ENCODE data around the gene LRRN2.

Gene LRRN2

DNA sequence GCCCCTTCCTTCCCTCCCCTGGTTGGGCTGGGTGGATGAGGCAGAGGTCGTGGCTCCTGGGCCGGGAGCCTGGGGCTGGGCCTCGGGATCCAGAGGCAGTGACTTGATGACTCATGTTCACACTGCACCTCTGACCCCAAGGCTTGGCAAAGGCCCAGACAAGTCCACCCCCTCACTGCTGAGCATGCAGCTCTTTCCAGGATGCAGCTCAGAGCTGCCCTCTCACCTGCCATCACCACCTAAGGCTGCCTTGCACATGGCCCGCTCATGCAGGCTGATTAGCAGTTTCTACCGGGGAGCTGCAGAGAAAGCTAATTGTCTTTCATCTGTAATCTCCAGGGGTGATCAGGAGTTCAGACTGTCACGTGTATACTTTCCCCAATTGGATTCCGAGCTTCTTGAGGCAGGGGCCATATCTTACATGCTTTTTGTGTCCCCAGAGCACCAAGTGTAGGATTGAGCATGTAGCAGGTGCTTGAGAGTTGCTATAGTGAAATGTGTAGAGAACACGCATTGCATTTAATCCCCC, 62.1 kb downstream of the LRRN2 start:
- no peaks in the 10 kb centered on the region for H3K9me3 ChIP-seq (ENCODE audit: severe bottlenecking)
- H3K27ac ChIP-seq, result peak overlapping the region; percentile 61
- no peaks in the 10 kb centered on the region for H3K27me3 ChIP-seq (ENCODE audit: insufficient read depth, low read depth, severe bottlenecking)
- DNase-seq, result peak; percentile 91
- TF ChIP-seq, protein P1, sequence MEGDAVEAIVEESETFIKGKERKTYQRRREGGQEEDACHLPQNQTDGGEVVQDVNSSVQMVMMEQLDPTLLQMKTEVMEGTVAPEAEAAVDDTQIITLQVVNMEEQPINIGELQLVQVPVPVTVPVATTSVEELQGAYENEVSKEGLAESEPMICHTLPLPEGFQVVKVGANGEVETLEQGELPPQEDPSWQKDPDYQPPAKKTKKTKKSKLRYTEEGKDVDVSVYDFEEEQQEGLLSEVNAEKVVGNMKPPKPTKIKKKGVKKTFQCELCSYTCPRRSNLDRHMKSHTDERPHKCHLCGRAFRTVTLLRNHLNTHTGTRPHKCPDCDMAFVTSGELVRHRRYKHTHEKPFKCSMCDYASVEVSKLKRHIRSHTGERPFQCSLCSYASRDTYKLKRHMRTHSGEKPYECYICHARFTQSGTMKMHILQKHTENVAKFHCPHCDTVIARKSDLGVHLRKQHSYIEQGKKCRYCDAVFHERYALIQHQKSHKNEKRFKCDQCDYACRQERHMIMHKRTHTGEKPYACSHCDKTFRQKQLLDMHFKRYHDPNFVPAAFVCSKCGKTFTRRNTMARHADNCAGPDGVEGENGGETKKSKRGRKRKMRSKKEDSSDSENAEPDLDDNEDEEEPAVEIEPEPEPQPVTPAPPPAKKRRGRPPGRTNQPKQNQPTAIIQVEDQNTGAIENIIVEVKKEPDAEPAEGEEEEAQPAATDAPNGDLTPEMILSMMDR (IDR thresholded peaks at IDR 0.05; ENCODE audit: low read depth, low read length), result no peak
- peaks cover 11% of the 10 kb centered on the region; the same call in 1 of the 2 replicates for H3K36me3 ChIP-seq
- no peak overlapping the region for H3K4me3 ChIP-seq (ENCODE audit: low read depth, low read length)

DNA sequence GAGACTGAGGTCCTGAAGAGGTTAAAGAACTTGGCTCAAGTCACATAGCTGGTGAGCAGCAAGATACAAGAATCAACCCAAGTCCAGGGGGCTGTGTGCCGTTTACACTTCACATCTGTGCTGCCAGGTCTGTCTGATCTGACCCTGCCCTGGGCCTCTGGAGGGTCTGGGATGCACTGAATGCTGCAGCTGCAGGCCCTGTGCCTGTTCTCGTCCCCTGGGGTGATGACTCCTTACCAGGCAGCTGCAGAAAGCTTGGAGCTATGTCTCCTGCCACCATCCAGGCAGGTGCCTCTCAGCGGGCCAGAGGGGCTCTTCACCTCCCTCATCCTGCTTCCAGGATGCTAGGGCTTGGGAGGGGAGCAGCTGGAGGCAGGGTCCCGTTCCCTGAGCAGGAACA, 63.5 kb downstream of the LRRN2 start:
- H3K27me3 ChIP-seq (ENCODE audit: insufficient read depth, low read depth, severe bottlenecking), result no peaks in the 10 kb centered on the region
- H3K36me3 ChIP-seq, result peaks cover 19% of the 10 kb centered on the region
- no peaks in the 10 kb centered on the region for H3K9me3 ChIP-seq (ENCODE audit: severe bottlenecking)
- TF ChIP-seq, protein P1 (IDR thresholded peaks at IDR 0.05; ENCODE audit: low read depth, low read length), result no peak
- DNase-seq, result no peak
- H3K4me3 ChIP-seq (ENCODE audit: low read depth, low read length), result no peak overlapping the region
- no peak overlapping the region for H3K27ac ChIP-seq

DNA sequence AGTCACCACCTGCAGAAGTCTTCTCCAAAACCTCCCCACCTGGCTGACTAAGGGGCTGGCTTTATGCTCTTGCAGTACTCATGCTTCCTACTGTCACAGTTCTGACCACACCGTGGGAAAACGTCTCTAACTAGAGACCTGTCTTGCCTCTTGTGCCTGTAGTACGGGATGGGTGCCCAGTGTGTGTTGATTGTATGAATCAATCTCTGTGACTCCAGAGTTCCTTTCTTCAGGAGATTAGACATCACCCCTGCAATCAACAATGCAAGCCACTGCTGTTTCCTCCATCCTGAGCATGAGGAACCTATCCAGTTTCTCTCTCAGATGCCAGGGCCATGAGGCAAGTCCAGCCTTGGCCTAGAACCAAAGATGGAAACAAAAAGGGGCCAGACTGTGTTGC, 64.1 kb downstream of the LRRN2 start:
- TF ChIP-seq, protein P1 (IDR thresholded peaks at IDR 0.05; ENCODE audit: low read depth, low read length), result no peak
- Histone ChIP-seq H3K4me3 (ENCODE audit: low read depth, low read length) (no peak overlapping the region), H3K27ac (no peak overlapping the region), H3K9me3 (ENCODE audit: severe bottlenecking) (no peaks in the 10 kb centered on the region), H3K27me3 (ENCODE audit: insufficient read depth, low read depth, severe bottlenecking) (no peaks in the 10 kb centered on the region), H3K36me3 (peaks cover 19% of the 10 kb centered on the region)
- DNase-seq, result no peak

DNA sequence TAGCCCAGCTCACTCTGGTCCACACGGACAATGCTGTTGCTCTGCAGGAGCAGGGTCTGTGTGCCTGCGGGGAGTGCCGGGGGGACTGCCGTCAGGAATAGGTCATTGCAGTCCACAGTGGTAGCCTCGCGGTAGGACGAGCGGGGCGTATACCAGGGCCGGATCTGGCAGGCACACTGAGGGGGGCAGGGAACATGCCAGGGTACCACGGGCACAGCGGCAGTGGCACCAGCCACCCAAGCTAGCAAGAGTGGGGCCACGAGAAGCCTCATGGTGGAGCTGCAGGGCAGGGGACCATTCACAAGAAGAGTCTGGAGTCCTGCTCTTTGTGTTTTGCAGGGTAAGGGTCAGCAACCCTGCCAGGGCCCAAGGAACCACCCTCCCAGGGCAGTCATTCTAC, 65.8 kb downstream of the LRRN2 start:
- no peak overlapping the region for H3K4me3 ChIP-seq (ENCODE audit: low read depth, low read length)
- DNase-seq, result no peak
- H3K27me3 ChIP-seq (ENCODE audit: insufficient read depth, low read depth, severe bottlenecking), result no peaks in the 10 kb centered on the region
- no peak overlapping the region for H3K27ac ChIP-seq
- peaks cover 19% of the 10 kb centered on the region for H3K36me3 ChIP-seq
- no peaks in the 10 kb centered on the region for H3K9me3 ChIP-seq (ENCODE audit: severe bottlenecking)
- TF ChIP-seq, protein P1 (IDR thresholded peaks at IDR 0.05; ENCODE audit: low read depth, low read length), result peak; percentile 71

DNA sequence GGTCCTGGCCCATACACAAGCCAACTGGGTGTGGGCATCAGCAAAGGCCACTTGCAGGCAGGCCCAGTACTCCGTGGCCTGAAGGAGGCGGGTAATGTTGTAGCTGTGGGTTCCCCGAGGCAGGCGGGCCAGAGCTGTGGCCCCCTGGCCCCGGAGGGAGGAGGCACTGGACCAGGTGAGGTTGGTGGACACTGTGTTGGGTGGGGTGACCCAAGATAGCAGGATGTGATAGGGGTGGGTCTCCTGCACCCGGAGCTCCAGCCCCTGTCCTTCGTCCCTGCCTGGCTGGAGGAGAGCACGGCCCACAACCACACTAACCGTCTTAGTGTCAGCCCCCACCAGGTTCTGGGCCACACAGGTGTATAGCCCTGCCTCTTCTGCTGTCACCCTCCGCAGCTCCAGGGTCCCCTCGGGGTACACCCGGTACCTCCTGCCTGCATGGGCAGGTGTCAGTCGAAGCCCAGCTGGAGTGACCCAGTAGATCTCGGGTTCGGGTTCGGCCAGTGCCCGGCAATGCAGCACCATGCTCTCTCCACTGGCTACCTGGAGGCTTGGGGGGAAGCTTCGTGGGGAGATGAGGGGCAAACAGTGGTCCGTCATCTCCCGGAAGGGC, 67.3 kb downstream of the LRRN2 start:
- peaks cover 19% of the 10 kb centered on the region for H3K36me3 ChIP-seq
- no peaks in the 10 kb centered on the region for H3K27me3 ChIP-seq (ENCODE audit: insufficient read depth, low read depth, severe bottlenecking)
- DNase-seq, result no peak
- no peaks in the 10 kb centered on the region for H3K9me3 ChIP-seq (ENCODE audit: severe bottlenecking)
- TF ChIP-seq, protein P1 (IDR thresholded peaks at IDR 0.05; ENCODE audit: low read depth, low read length), result no peak
- H3K27ac ChIP-seq, result no peak overlapping the region
- H3K4me3 ChIP-seq (ENCODE audit: low read depth, low read length), result no peak overlapping the region
